Coronary artery (tissue), 2 donors: ENCODE data around the gene TRMT44.

ENCODE experiments used
- DNase-seq: peaks from one replicate; pipeline ENCODE4 v3.0.0-alpha.2; 2017; ENCODE audit warnings: low spot score
- H3K27ac ChIP-seq, 2 donors: fragments of 200-600 bp; sonication (generic); one replicate each; pipeline ENCODE4 v1.5.1; 2016 to 2019
- H3K4me3 ChIP-seq: fragments of 200-600 bp; sonication (generic); 2 replicates; pipeline ENCODE4 v1.5.1; 2016; ENCODE audit warnings: mild to moderate bottlenecking, moderate library complexity
- CTCF ChIP-seq: fragments of 200-600 bp; sonication (generic); IDR thresholded peaks from one replicate; pipeline ENCODE4 v1.5.1; 2019; ENCODE audit warnings: antibody characterized with exemption

The TRMT44 gene

GRCh38 chr4:8502836-8503585 is 62.4 kb downstream of the TRMT44 start:
- H3K27ac ChIP-seq = no peak overlapping the region
- no peak for DNase-seq
- H3K4me3 ChIP-seq = no peak overlapping the region
- TF ChIP-seq CTCF = no peak

GRCh38 chr4:8503801-8504200 is 63.2 kb downstream of the TRMT44 start:
- TF ChIP-seq CTCF = no peak
- DNase-seq = no peak
- Histone ChIP-seq H3K4me3 (no peak overlapping the region), H3K27ac (no peak overlapping the region)

- no peak overlapping the region for H3K27ac ChIP-seq
Observed at GRCh38 chr4:8504279-8505007, 63.9 kb downstream of the TRMT44 start.

GRCh38 chr4:8505229-8505628 is 64.7 kb downstream of the TRMT44 start:
- no peak for DNase-seq
- no peak for TF ChIP-seq CTCF
- Histone ChIP-seq H3K27ac (peak overlapping the region in 1 of 2 donors; percentile 87), H3K4me3 (no peak overlapping the region)

More at GRCh38 chr4:8504279-8505007, 63.9 kb downstream of the TRMT44 start:
- no peak for TF ChIP-seq CTCF
- DNase-seq = no peak
- no peak overlapping the region for H3K4me3 ChIP-seq

DNA sequence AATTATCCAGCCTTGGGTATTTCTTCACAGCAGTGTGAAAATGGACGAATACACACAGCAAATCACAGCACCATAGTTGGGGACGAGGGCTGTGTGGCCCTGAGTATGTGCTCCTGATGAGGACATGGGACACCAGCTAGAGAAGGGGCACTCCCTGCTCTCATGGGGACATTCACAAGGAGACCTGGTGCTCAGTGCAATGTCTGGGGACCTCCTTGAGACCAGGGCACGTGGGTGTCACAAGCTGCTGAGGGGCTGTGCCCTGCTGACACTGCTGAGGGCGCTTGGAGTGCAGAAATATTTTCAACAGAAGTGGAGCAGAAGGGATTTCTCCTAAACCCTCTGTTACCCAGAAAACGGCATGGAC is 65.4 kb downstream of the TRMT44 start:
- H3K27ac ChIP-seq = peak overlapping the region; percentile 34 to 87
- TF ChIP-seq CTCF = no peak
- no peak for DNase-seq

DNA sequence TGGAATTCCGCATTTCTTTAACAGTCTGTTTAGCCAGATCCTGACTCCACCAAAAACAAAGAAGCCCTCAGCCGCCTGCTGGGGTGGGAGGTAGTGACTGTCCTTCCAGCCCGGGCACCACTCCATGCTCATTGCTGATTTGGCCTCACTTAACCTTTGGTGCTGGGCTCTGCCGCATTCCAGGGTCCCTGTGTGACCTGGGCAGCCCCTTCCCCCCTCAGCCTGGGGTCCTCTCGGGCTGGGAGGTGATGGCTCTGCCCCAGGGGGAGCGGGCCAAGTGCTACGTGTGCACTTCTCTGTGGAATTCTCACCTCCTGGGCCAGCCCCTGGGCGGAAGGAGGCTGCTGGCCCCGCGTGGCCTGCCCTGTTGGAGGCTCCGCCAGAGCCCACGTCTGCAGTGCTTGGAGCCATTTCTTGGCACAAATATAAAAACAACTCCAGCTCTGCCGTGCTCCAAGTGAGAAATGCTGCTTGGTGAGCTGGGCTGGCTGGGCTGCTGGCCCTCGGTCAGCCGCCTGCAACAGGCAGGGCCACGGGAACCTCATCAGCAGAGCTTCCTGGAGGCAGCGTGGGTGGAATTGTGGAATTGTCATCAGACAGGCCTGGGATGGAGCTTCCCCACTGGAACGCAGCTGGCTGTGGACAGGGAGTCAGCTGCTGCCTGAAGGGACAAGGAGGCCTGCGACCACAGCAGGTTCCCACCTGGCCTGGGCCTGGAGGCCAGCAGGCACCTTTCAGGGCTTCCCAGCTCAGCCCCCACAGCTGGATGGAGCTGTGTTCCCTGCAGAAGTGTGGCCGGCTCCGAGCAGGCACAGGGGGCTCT is 66.0 kb downstream of the TRMT44 start:
- peak overlapping the region; percentile 51 for H3K4me3 ChIP-seq
- no peak for DNase-seq
- no peak for TF ChIP-seq CTCF
- H3K27ac ChIP-seq = peak overlapping the region; percentile 34 to 87

More for the DNA sequence above, 65.4 kb downstream of the TRMT44 start:
- peak overlapping the region; percentile 51 for H3K4me3 ChIP-seq
